ENCODE results near the gene SERPINA4. TPM values are rescaled to one million over a fixed set of nuclear protein-coding genes. Genes with fewer than 3 reads are reported as not detected.
A peak's percentile ranks its signal among the peaks of the same experiment; 100 is the strongest.

Gene SERPINA4
- total and polyA plus RNA-seq, 2 of the 13 experiments (the other 11 are each of a cell fraction or from before 2014, with no cell fraction given), result 39.1 to 57.8 TPM

- TF ChIP-seq ZNF276 (CRISPR knock-in tag; IDR thresholded peaks at IDR 0.05; ENCODE audit: low read depth) (no peak), ZNF614 (CRISPR knock-in tag; IDR thresholded peaks at IDR 0.05; ENCODE audit: borderline replicate concordance) (peak; percentile 42; the same call in 1 of the 2 replicates), EHMT2 (IDR thresholded peaks at IDR 0.05; ENCODE audit: borderline replicate concordance, low read depth, low read length) (peak; percentile 77; the same call in 1 of the 2 replicates), POGZ (CRISPR knock-in tag; IDR thresholded peaks at IDR 0.05) (peak; percentile 73), HOXD1 (CRISPR knock-in tag; IDR thresholded peaks at IDR 0.05) (peak; percentile 83), ZNF564 (CRISPR knock-in tag; IDR thresholded peaks at IDR 0.05) (peak; percentile 51; the same call in 1 of the 2 replicates), MEF2D (CRISPR knock-in tag; IDR thresholded peaks at IDR 0.05) (peak; percentile 70; the same call in 1 of the 2 replicates), ZNF556 (CRISPR knock-in tag; IDR thresholded peaks at IDR 0.05; ENCODE audit: borderline replicate concordance) (no peak; the same call in 1 of the 2 replicates), ZZZ3 (CRISPR knock-in tag; IDR thresholded peaks at IDR 0.05; ENCODE audit: borderline replicate concordance) (0 out of 2 replicates have a peak, but pooled peaks have one; percentile 49), MYPOP (CRISPR knock-in tag; IDR thresholded peaks at IDR 0.05) (no peak), KAT8 (CRISPR knock-in tag; IDR thresholded peaks at IDR 0.05) (peak; percentile 16; the same call in 1 of the 2 replicates), ZMYM2 (CRISPR knock-in tag; IDR thresholded peaks at IDR 0.05) (peak; percentile 72; the same call in 1 of the 2 replicates), ATM (IDR thresholded peaks at IDR 0.05; ENCODE audit: borderline replicate concordance) (no peak), FLYWCH1 (CRISPR knock-in tag; IDR thresholded peaks at IDR 0.05) (no peak), ZNF605 (CRISPR knock-in tag; IDR thresholded peaks at IDR 0.05) (peak; percentile 79), HNF1B (CRISPR knock-in tag; IDR thresholded peaks at IDR 0.05) (peak; percentile 92), RBM39 (IDR thresholded peaks at IDR 0.05; ENCODE audit: low read depth, low read length, poor library complexity, severe bottlenecking) (no peak)
- TF ChIP-seq, protein P1, sequence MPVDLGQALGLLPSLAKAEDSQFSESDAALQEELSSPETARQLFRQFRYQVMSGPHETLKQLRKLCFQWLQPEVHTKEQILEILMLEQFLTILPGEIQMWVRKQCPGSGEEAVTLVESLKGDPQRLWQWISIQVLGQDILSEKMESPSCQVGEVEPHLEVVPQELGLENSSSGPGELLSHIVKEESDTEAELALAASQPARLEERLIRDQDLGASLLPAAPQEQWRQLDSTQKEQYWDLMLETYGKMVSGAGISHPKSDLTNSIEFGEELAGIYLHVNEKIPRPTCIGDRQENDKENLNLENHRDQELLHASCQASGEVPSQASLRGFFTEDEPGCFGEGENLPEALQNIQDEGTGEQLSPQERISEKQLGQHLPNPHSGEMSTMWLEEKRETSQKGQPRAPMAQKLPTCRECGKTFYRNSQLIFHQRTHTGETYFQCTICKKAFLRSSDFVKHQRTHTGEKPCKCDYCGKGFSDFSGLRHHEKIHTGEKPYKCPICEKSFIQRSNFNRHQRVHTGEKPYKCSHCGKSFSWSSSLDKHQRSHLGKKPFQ (CRISPR knock-in tag; IDR thresholded peaks at IDR 0.05; ENCODE audit: insufficient replicate concordance), result no peak
- TF ChIP-seq, protein P2, sequence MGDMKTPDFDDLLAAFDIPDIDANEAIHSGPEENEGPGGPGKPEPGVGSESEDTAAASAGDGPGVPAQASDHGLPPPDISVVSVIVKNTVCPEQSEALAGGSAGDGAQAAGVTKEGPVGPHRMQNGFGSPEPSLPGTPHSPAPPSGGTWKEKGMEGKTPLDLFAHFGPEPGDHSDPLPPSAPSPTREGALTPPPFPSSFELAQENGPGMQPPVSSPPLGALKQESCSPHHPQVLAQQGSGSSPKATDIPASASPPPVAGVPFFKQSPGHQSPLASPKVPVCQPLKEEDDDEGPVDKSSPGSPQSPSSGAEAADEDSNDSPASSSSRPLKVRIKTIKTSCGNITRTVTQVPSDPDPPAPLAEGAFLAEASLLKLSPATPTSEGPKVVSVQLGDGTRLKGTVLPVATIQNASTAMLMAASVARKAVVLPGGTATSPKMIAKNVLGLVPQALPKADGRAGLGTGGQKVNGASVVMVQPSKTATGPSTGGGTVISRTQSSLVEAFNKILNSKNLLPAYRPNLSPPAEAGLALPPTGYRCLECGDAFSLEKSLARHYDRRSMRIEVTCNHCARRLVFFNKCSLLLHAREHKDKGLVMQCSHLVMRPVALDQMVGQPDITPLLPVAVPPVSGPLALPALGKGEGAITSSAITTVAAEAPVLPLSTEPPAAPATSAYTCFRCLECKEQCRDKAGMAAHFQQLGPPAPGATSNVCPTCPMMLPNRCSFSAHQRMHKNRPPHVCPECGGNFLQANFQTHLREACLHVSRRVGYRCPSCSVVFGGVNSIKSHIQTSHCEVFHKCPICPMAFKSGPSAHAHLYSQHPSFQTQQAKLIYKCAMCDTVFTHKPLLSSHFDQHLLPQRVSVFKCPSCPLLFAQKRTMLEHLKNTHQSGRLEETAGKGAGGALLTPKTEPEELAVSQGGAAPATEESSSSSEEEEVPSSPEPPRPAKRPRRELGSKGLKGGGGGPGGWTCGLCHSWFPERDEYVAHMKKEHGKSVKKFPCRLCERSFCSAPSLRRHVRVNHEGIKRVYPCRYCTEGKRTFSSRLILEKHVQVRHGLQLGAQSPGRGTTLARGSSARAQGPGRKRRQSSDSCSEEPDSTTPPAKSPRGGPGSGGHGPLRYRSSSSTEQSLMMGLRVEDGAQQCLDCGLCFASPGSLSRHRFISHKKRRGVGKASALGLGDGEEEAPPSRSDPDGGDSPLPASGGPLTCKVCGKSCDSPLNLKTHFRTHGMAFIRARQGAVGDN (CRISPR knock-in tag; IDR thresholded peaks at IDR 0.05), result peak; percentile 95
Observed at GRCh38 chr14:94522115-94522724, 39.0 kb upstream of the SERPINA4 start (continued).

Measured in HepG2 (cell line).